A549 (cell line): ENCODE results near the gene PLPP4. TPM values are rescaled to one million over a fixed set of nuclear protein-coding genes. Genes with fewer than 3 reads are reported as not detected.

Source experiments
- ATAC-seq, 2 experiments: fragments of 200-7000 bp in 1 of 2; fragments of >200 bp in 1 of 2; cut with Nextera tagmentation in 1 of 2; cut with Tn5 transposase in 1 of 2; 3 replicates each; pipeline versions ENCODE4 v1.8.0 to v1.9.1; 2018 to 2020; ENCODE audit warnings: mild to moderate bottlenecking in 1 of 2, moderate library complexity in 1 of 2
- CTCF ChIA-PET: fragments of 300-600 bp; sonication (Branson Sonifier 250); formaldehyde crosslinking; extraction: SDS; loops from one replicate; lab custom pipeline; 2021; ENCODE audit warnings: antibody characterized with exemption, inconsistent platforms; lab: Yijun Ruan, JAX
- POLR2A ChIA-PET: fragments of 350-600 bp; formaldehyde crosslinking; extraction: SDS; loops from one replicate; lab custom pipeline; 2021; ENCODE audit warnings: antibody characterized with exemption, inconsistent platforms; lab: Yijun Ruan, JAX
- DNase-seq, 2 experiments: peaks; one replicate each; pipeline versions ENCODE4 v3.0.0 to v3.0.0-alpha.2; 2011 to 2016; ENCODE audit warnings: low read depth in 1 of 2, low spot score in 1 of 2
- FAIRE-seq: peaks from 2 replicates; lab custom pipeline; 2011; peaks lifted over from hg19 to GRCh38; lab: Jason Lieb, UNC
- H3K27ac ChIP-seq, 2 experiments: fragments of >200 bp; sonication (Bioruptor Twin); formaldehyde crosslinking; 3 replicates each; pipeline ENCODE4 v1.5.1; 2016 to 2017
- H3K4me1 ChIP-seq: fragments of >200 bp; sonication (Bioruptor Twin); formaldehyde crosslinking; 3 replicates; pipeline ENCODE4 v1.6.1; 2016
- H3K4me2 ChIP-seq: fragments of >200 bp; sonication (Bioruptor Twin); formaldehyde crosslinking; 3 replicates; pipeline ENCODE4 v1.6.1; 2016
- H3K4me3 ChIP-seq: fragments of >200 bp; sonication (Bioruptor Twin); formaldehyde crosslinking; 3 replicates; pipeline ENCODE4 v1.5.1; 2016
- H3K9me3 ChIP-seq: fragments of >200 bp; sonication (Bioruptor Twin); formaldehyde crosslinking; 3 replicates; pipeline ENCODE4 v1.6.1; 2016
- ATOH8 ChIP-seq: fragments of 250-450 bp; sonication (Bioruptor Pico); IDR thresholded peaks from 2 replicates; pipeline ENCODE4 v1.5.0; 2020; ENCODE audit warnings: low read depth, mild to moderate bottlenecking, moderate library complexity
- CEBPB ChIP-seq, 2 experiments: fragments of >200 bp in 1 of 2; sonication (Bioruptor Twin) in 1 of 2; formaldehyde crosslinking in 1 of 2; IDR thresholded peaks; 2 replicates each; pipeline ENCODE4 v1.6.1; 2012 to 2016
- CHD2 ChIP-seq: fragments of 150-350 bp; IDR thresholded peaks from 2 replicates; pipeline ENCODE4 v1.6.1; 2014; ENCODE audit warnings: low read length; ENCODE audit not compliant: partially characterized antibody
- EHF ChIP-seq: fragments of 250-450 bp; sonication (Bioruptor Pico); IDR thresholded peaks from 2 replicates; pipeline ENCODE4 v1.5.0; 2020; ENCODE audit warnings: mild to moderate bottlenecking
- EHMT2 ChIP-seq: fragments of 200-600 bp; sonication (generic); IDR thresholded peaks from 2 replicates; pipeline ENCODE4 v1.6.1; 2016; ENCODE audit warnings: antibody characterized with exemption, low read depth, mild to moderate bottlenecking, moderate library complexity
- ELK1 ChIP-seq: fragments of 150-350 bp; IDR thresholded peaks from 2 replicates; pipeline ENCODE4 v1.6.1; 2014; ENCODE audit warnings: low read depth, mild to moderate bottlenecking, low read length
- FOSB ChIP-seq: fragments of 250-450 bp; sonication (Bioruptor Pico); IDR thresholded peaks from 2 replicates; pipeline ENCODE4 v1.5.0; 2020; ENCODE audit warnings: mild to moderate bottlenecking, moderate library complexity
- FOSL2 ChIP-seq, 2 experiments: fragments of 450-650 bp in 1 of 2; fragments of >200 bp in 1 of 2; sonication (Bioruptor Twin) in 1 of 2; formaldehyde crosslinking; IDR thresholded peaks; 2 replicates each; pipeline versions ENCODE4 v1.5.0 to v1.6.1; 2016 to 2020; ENCODE audit warnings: mild to moderate bottlenecking in 1 of 2, moderate library complexity in 1 of 2
- FOXS1 ChIP-seq: fragments of 250-450 bp; sonication (Bioruptor Pico); IDR thresholded peaks from 2 replicates; pipeline ENCODE4 v1.5.0; 2020; ENCODE audit warnings: mild to moderate bottlenecking, moderate library complexity
- HDAC2 ChIP-seq: fragments of 200-600 bp; sonication (generic); IDR thresholded peaks from 2 replicates; pipeline ENCODE4 v1.6.1; 2016
- HOXA7 ChIP-seq: fragments of 250-450 bp; sonication (Bioruptor Pico); IDR thresholded peaks from 2 replicates; pipeline ENCODE4 v1.5.0; 2020; ENCODE audit warnings: mild to moderate bottlenecking, moderate library complexity
- KDM1A ChIP-seq: fragments of 200-600 bp; sonication (generic); IDR thresholded peaks from 2 replicates; pipeline ENCODE4 v1.6.1; 2016; ENCODE audit warnings: low read depth, mild to moderate bottlenecking
- MAX ChIP-seq: IDR thresholded peaks from 2 replicates; pipeline ENCODE4 v1.6.1; 2012
- MYC ChIP-seq: IDR thresholded peaks from 2 replicates; pipeline ENCODE4 v1.6.1; 2012; ENCODE audit warnings: mild to moderate bottlenecking, inconsistent platforms, low read length, improper control_type of control experiment, borderline replicate concordance
- NR3C1 ChIP-seq: fragments of >200 bp; sonication (Bioruptor Twin); formaldehyde crosslinking; IDR thresholded peaks from 3 replicates; pipeline ENCODE4 v1.6.1; 2017
- PHF8 ChIP-seq: fragments of 200-600 bp; sonication (generic); IDR thresholded peaks from 2 replicates; pipeline ENCODE4 v1.6.1; 2016; ENCODE audit warnings: low read depth, mild to moderate bottlenecking, antibody characterized with exemption, moderate library complexity, borderline replicate concordance
- RFX5 ChIP-seq: fragments of 450-650 bp; IDR thresholded peaks from 2 replicates; pipeline ENCODE4 v1.7.1; 2014; ENCODE audit warnings: antibody characterized with exemption, mild to moderate bottlenecking, moderate library complexity
- USF2 ChIP-seq: fragments of 450-650 bp; IDR thresholded peaks from 2 replicates; pipeline ENCODE4 v1.6.1; 2014; ENCODE audit warnings: antibody characterized with exemption
- WGBS: methylation state at CpG from one replicate; pipeline ENCODE4 v1.1.6; 2017; ENCODE audit errors: missing lambda C conversion rate; 5-methylcytosine and 5-hydroxymethylcytosine counted together
- polyA minus RNA-seq: library from RNA; depleted of rRNA, polyadenylated mRNA; stranded (reverse); fragments of >200 nt; gene quantifications from 2 replicates; pipeline ENCODE4 v1.2.3, GENCODE V29; 2011; rRNA and poly(A)+ RNA removed
- polyA plus RNA-seq, 4 experiments: library from polyadenylated mRNA; depleted of rRNA in 3 of 4; stranded (reverse); fragments of >200 nt; fragmentation: RNase III in 1 of 4; extraction: RNeasy Plus Mini Kit Qiagen cat#74134 plus additional on column Dnase treatment in 1 of 4; gene quantifications; 2 replicates in 3 of 4; 3 replicates in 1 of 4; pipeline ENCODE4 v1.2.3, GENCODE V29; 2011 to 2017
- TF ChIP-seq, protein P1 (sequence below): IDR thresholded peaks from 2 replicates; pipeline ENCODE4 v1.6.1; 2012; ENCODE audit warnings: low read depth, borderline replicate concordance
- TF ChIP-seq, protein P2 (sequence below): IDR thresholded peaks from 2 replicates; pipeline ENCODE4 v1.6.1; 2012

Gene PLPP4
- not detected in 2 replicates for polyA plus RNA-seq (2011; rRNA removed)
- polyA plus RNA-seq (2012; cell fraction: cytosol; rRNA removed): not detected in 2 replicates
- polyA plus RNA-seq (2012; cell fraction: nucleus; rRNA removed): not detected in 2 replicates
- not detected in 3 replicates for polyA plus RNA-seq (2017; fragmentation: RNase III; extraction: RNeasy Plus Mini Kit Qiagen cat#74134 plus additional on column Dnase treatment)
- not detected in 2 replicates for polyA minus RNA-seq

- ATAC-seq (peak; percentile 40 to 49; a peak in 5 of 6 replicates), FAIRE-seq (no peak), DNase-seq (no peak)
- WGBS: 11% methylated on average over 19 of the region's 92 CpGs
- Histone ChIP-seq H3K4me2 (peak within 1 kb of the TSS; percentile 81), H3K4me3 (peak within 1 kb of the TSS; percentile 42), H3K9me3 (no peaks in the 10 kb centered on the region), H3K27ac (peak within 1 kb of the TSS in 1 of 2 experiments; percentile 56; a peak in 1 of 6 replicates), H3K4me1 (no peaks in the 10 kb centered on the region)
- CTCF ChIA-PET: no interaction called here
- TF ChIP-seq EHMT2: no peak
- no peak for TF ChIP-seq HOXA7 (CRISPR knock-in tag)
- no peak for TF ChIP-seq HDAC2
- no peak for TF ChIP-seq CEBPB (IDR thresholded peaks at IDR 0.05)
- TF ChIP-seq, protein P1, sequence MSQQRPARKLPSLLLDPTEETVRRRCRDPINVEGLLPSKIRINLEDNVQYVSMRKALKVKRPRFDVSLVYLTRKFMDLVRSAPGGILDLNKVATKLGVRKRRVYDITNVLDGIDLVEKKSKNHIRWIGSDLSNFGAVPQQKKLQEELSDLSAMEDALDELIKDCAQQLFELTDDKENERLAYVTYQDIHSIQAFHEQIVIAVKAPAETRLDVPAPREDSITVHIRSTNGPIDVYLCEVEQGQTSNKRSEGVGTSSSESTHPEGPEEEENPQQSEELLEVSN: no peak
- TF ChIP-seq, protein P2, sequence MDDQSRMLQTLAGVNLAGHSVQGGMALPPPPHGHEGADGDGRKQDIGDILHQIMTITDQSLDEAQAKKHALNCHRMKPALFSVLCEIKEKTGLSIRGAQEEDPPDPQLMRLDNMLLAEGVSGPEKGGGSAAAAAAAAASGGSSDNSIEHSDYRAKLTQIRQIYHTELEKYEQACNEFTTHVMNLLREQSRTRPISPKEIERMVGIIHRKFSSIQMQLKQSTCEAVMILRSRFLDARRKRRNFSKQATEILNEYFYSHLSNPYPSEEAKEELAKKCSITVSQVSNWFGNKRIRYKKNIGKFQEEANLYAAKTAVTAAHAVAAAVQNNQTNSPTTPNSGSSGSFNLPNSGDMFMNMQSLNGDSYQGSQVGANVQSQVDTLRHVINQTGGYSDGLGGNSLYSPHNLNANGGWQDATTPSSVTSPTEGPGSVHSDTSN: no peak
- TF ChIP-seq FOSB (CRISPR knock-in tag): no peak
- no peak for TF ChIP-seq EHF (CRISPR knock-in tag)
- TF ChIP-seq MAX: no peak
- no peak for TF ChIP-seq PHF8
- TF ChIP-seq CHD2: no peak
- TF ChIP-seq ELK1: no peak
- TF ChIP-seq USF2: no peak
- TF ChIP-seq ATOH8: no peak
- TF ChIP-seq NR3C1: no peak
- no peak for TF ChIP-seq RFX5
- no peak for TF ChIP-seq FOXS1 (CRISPR knock-in tag)
- TF ChIP-seq FOSL2 (IDR thresholded peaks at IDR 0.05): no peak
- TF ChIP-seq FOSL2 (CRISPR knock-in tag; IDR thresholded peaks at IDR 0.05): no peak
- TF ChIP-seq KDM1A: no peak
- POLR2A ChIA-PET: no interaction called here
These were observed at the start of gene PLPP4 for GRCh38 chr10:120456626-120457430. Gene PLPP4 (plus strand): TSS chr10:120457227. CDS start chr10:120457306, 79 bp downstream.

GRCh38 chr10:120409816-120410215 is 47.2 kb upstream of the PLPP4 start:
- Histone ChIP-seq H3K4me1 (no peaks in the 10 kb centered on the region), H3K9me3 (no peaks in the 10 kb centered on the region), H3K4me2 (no peak overlapping the region), H3K4me3 (no peak overlapping the region), H3K27ac (no peak overlapping the region)
- DNase-seq (no peak), FAIRE-seq (no peak), ATAC-seq (no peak)
- TF ChIP-seq MYC: no peak
- POLR2A ChIA-PET: no interaction called here
- WGBS: 31% methylated on average over 4 of the region's 4 CpGs
- CTCF ChIA-PET: interaction anchor here (2.2 kb wide), 1 partner anchor 13 kb away, joined by 9 read pairs; no protein-coding TSS in a partner anchor
